H1 (cell line): ENCODE data around the gene CRACDL. TPM values are rescaled to one million over a fixed set of nuclear protein-coding genes. Genes with fewer than 3 reads are reported as not detected.

Experiments
- CTCF ChIP-seq, 3 experiments: IDR thresholded peaks; 1 replicate in 2 of 3; 2 replicates in 1 of 3; pipeline versions ENCODE4 v1.5.1 to v1.6.1; 2011; ENCODE audit warnings: low read length in 3 of 3, mild to moderate bottlenecking in 3 of 3, inconsistent platforms in 2 of 3, low read depth in 1 of 3, moderate library complexity in 1 of 3; ENCODE audit not compliant: insufficient read depth in 1 of 3; ENCODE audit errors: control extremely low read depth in 1 of 3
- EP300 ChIP-seq, 2 experiments: IDR thresholded peaks; 1 replicate in 1 of 2; 2 replicates in 1 of 2; pipeline ENCODE4 v1.6.1; 2011 to 2012; ENCODE audit warnings: low read depth in 2 of 2, low read length in 2 of 2, mild to moderate bottlenecking in 2 of 2, borderline replicate concordance in 1 of 2, inconsistent platforms in 1 of 2, moderate library complexity in 1 of 2
- JUND ChIP-seq: IDR thresholded peaks from 2 replicates; pipeline ENCODE4 v1.6.1; 2011; ENCODE audit warnings: mild to moderate bottlenecking, improper control_type of control experiment, low read length
- RFX5 ChIP-seq: IDR thresholded peaks from 2 replicates; pipeline ENCODE4 v1.6.1; 2011; ENCODE audit warnings: low read depth, low read length, improper control_type of control experiment, borderline replicate concordance
- SAP30 ChIP-seq: fragments of 300-600 bp; sonication (generic); IDR thresholded peaks from 2 replicates; pipeline ENCODE4 v1.7.1; 2012; ENCODE audit warnings: low read length, moderate library complexity, mild to moderate bottlenecking, inconsistent platforms; ENCODE audit not compliant: insufficient read depth, insufficient replicate concordance
- TEAD4 ChIP-seq: IDR thresholded peaks from 2 replicates; pipeline ENCODE4 v1.6.1; 2012; ENCODE audit warnings: low read depth, low read length, inconsistent platforms, mixed read lengths
- YY1 ChIP-seq: IDR thresholded peaks from 2 replicates; pipeline ENCODE4 v1.6.1; 2011; ENCODE audit warnings: low read depth, mild to moderate bottlenecking, low read length
- polyA plus RNA-seq, 7 experiments: library from polyadenylated mRNA; depleted of rRNA in 3 of 7; stranded (reverse) in 5 of 7; unstranded in 2 of 7; fragments of >200 nt in 5 of 7; fragments of 200-250 nt in 2 of 7; gene quantifications; 1 replicate in 5 of 7; 2 replicates in 1 of 7; 4 replicates in 1 of 7; pipeline versions ENCODE4 v1.2.1 to v1.2.3, GENCODE V29; 2011 to 2013; ENCODE audit warnings: missing spikeins in 2 of 7, mixed read lengths in 2 of 7
- total RNA-seq: library from RNA; stranded (reverse); fragmentation: NEBNext Ultra II Directional; extraction: Animal tissue kit (Norgen Biotek cat#: 25700); gene quantifications from 2 replicates; pipeline ENCODE4 v1.2.1, GENCODE V29; 2021
- TF ChIP-seq, protein P1 (sequence below): fragments of 300-600 bp; sonication (generic); IDR thresholded peaks from 2 replicates; pipeline ENCODE4 v1.7.1; 2012; ENCODE audit warnings: low read length, moderate library complexity, mild to moderate bottlenecking, inconsistent platforms; ENCODE audit not compliant: insufficient replicate concordance
- TF ChIP-seq, protein P2 (sequence below): IDR thresholded peaks from 2 replicates; pipeline ENCODE4 v1.6.1; 2012; ENCODE audit warnings: inconsistent platforms

Gene CRACDL
- total and polyA plus RNA-seq, 2 of the 8 experiments (the other 6 are each of a cell fraction or from before 2014, with no cell fraction given), result 0.07 to 0.38 TPM

GRCh38 chr2:98907385-98907784, 28.6 kb downstream of the CRACDL start (continued):
- TF ChIP-seq, protein P1, sequence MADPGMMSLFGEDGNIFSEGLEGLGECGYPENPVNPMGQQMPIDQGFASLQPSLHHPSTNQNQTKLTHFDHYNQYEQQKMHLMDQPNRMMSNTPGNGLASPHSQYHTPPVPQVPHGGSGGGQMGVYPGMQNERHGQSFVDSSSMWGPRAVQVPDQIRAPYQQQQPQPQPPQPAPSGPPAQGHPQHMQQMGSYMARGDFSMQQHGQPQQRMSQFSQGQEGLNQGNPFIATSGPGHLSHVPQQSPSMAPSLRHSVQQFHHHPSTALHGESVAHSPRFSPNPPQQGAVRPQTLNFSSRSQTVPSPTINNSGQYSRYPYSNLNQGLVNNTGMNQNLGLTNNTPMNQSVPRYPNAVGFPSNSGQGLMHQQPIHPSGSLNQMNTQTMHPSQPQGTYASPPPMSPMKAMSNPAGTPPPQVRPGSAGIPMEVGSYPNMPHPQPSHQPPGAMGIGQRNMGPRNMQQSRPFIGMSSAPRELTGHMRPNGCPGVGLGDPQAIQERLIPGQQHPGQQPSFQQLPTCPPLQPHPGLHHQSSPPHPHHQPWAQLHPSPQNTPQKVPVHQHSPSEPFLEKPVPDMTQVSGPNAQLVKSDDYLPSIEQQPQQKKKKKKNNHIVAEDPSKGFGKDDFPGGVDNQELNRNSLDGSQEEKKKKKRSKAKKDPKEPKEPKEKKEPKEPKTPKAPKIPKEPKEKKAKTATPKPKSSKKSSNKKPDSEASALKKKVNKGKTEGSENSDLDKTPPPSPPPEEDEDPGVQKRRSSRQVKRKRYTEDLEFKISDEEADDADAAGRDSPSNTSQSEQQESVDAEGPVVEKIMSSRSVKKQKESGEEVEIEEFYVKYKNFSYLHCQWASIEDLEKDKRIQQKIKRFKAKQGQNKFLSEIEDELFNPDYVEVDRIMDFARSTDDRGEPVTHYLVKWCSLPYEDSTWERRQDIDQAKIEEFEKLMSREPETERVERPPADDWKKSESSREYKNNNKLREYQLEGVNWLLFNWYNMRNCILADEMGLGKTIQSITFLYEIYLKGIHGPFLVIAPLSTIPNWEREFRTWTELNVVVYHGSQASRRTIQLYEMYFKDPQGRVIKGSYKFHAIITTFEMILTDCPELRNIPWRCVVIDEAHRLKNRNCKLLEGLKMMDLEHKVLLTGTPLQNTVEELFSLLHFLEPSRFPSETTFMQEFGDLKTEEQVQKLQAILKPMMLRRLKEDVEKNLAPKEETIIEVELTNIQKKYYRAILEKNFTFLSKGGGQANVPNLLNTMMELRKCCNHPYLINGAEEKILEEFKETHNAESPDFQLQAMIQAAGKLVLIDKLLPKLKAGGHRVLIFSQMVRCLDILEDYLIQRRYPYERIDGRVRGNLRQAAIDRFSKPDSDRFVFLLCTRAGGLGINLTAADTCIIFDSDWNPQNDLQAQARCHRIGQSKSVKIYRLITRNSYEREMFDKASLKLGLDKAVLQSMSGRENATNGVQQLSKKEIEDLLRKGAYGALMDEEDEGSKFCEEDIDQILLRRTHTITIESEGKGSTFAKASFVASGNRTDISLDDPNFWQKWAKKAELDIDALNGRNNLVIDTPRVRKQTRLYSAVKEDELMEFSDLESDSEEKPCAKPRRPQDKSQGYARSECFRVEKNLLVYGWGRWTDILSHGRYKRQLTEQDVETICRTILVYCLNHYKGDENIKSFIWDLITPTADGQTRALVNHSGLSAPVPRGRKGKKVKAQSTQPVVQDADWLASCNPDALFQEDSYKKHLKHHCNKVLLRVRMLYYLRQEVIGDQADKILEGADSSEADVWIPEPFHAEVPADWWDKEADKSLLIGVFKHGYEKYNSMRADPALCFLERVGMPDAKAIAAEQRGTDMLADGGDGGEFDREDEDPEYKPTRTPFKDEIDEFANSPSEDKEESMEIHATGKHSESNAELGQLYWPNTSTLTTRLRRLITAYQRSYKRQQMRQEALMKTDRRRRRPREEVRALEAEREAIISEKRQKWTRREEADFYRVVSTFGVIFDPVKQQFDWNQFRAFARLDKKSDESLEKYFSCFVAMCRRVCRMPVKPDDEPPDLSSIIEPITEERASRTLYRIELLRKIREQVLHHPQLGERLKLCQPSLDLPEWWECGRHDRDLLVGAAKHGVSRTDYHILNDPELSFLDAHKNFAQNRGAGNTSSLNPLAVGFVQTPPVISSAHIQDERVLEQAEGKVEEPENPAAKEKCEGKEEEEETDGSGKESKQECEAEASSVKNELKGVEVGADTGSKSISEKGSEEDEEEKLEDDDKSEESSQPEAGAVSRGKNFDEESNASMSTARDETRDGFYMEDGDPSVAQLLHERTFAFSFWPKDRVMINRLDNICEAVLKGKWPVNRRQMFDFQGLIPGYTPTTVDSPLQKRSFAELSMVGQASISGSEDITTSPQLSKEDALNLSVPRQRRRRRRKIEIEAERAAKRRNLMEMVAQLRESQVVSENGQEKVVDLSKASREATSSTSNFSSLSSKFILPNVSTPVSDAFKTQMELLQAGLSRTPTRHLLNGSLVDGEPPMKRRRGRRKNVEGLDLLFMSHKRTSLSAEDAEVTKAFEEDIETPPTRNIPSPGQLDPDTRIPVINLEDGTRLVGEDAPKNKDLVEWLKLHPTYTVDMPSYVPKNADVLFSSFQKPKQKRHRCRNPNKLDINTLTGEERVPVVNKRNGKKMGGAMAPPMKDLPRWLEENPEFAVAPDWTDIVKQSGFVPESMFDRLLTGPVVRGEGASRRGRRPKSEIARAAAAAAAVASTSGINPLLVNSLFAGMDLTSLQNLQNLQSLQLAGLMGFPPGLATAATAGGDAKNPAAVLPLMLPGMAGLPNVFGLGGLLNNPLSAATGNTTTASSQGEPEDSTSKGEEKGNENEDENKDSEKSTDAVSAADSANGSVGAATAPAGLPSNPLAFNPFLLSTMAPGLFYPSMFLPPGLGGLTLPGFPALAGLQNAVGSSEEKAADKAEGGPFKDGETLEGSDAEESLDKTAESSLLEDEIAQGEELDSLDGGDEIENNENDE, result no peak
- TF ChIP-seq CTCF (IDR thresholded peaks at IDR 0.05; ENCODE audit: control extremely low read depth in 1 of 3, insufficient read depth in 1 of 3, low read depth in 1 of 3, low read length in 3 of 3) (no peak), RFX5 (no peak), JUND (no peak), SAP30 (no peak), YY1 (no peak), TEAD4 (no peak), EP300 (IDR thresholded peaks at IDR 0.05; ENCODE audit: borderline replicate concordance in 1 of 2, low read depth in 2 of 2, low read length in 2 of 2) (no peak)
- TF ChIP-seq, protein P2, sequence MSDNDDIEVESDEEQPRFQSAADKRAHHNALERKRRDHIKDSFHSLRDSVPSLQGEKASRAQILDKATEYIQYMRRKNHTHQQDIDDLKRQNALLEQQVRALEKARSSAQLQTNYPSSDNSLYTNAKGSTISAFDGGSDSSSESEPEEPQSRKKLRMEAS, result no peak
